NCI-H524 (cell line): ENCODE data around the gene KLF7.

Experiments used
- DNase-seq, 2 experiments: peaks; one replicate each; lab custom pipeline; 2025; lab: John Stamatoyannopoulos, UW

The KLF7 gene

DNA sequence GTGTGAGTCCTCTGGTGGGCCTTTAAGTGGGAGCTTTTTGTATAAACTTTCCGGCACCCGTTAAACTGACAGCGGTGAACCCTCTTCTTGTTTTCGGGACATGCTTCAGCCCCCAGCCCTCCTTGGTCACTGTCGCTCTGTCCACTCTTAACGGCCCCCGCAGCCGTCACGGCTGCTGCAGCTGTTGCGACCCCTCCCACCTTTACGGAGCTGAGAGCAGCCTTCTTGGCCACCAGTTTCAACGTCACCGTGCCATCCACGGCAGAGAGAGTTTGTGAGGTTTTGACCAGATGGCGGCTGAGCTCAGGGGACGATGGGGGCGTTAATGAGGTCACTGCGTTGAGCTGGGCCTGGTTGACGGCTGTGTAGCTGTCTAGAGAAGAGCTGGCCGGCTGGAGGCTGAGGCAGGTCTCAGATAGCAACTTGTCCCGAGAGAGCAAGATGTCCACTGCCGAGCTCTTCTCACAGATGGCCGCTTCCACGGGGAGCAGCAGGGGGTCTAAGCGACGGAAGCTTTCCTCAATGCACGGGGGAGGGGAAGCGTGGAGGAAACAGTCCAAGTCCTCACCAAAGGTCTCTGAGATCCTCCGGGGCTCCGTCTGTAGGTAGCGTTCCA, 41.9 kb downstream of the KLF7 start:
- DNase-seq = peak in 1 of 2 experiments; percentile 39

DNA sequence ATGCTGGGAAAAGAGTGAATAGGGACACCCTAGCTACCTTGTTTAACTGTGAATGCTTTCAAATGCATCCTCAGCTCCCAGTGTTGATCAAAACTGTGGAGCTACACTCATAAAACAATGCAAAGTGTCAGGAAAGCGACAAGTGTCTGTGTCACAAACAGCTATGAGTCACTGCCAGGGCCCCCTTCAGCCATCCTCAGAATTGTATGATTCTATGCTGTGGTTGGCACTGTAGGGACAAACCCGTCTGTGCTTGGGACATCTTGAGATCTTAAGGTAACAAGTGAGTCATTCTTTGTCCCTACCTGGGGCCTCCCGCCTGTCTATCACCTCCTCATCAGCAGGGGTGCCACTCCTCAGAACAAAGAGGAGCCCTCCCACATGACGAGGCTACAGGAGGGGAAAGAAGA, 42.4 kb downstream of the KLF7 start:
- DNase-seq = no peak

DNA sequence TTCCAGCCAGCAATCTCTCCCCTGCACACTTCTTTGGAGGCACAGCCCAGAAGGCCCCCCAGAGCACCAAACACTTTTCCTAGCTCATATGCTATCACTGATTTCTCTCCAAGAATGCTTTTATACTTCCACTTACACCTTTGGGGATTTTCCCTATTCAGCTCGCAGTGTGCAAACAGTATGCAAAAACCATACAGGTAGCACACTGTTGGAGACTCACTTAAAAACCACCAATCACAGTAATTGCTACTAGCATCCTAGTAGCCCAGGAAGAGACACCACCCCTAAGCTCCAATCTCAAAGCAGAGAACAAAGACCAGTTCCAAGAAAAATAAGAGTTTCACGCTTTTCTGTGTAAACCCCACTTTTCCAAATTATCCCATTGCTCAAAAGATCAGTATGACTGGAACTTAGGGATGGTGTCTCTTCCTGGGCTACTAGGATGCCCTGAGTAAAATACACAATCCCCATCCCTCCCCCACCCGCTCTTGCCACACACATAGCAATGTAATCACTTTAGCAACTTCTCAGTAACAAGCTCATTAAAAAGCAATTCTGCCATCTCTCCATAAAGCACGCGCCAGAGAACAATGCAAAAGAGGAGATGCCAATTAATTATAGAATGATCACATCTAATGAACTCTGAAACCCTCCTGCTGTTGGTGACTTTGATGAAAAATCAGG, 43.0 kb downstream of the KLF7 start:
- no peak for DNase-seq

DNA sequence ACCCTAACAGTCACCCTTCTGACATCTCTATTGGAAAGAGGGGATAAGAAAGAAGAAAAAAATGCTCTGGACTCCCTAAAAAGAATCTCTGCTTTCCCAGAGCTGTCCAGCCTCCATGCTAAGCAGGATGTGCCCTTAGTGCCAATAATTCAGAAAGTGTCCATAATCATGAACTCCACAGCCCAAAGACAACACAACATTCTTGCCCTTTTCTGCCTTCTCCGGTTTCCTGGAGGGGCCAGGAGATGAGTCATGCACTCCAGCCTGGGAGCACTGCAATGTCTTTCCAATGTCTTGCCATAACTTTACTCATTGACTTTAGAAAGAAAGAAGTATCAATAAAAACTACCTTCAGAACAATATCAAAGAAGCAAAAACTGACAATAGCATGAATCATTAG, 44.0 kb downstream of the KLF7 start:
- DNase-seq = no peak

DNA sequence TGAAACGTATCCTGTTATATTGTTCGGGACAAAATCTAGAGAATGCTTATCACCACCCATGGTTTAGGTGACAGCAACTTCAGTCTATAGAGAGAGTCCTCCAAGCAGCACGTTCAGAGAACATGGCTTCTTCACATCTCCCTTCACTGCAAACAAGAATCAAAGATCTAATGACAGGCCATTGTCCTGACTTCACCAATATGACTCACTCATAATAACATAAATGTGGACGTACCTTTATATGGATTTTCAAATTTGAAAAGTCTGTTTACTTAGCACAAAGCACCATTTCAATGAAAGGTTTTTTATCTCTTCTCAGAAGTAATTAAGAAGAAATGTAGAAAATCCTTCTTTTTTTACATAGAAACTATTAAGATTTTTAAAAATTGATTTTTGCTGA, 46.7 kb downstream of the KLF7 start:
- no peak for DNase-seq

DNA sequence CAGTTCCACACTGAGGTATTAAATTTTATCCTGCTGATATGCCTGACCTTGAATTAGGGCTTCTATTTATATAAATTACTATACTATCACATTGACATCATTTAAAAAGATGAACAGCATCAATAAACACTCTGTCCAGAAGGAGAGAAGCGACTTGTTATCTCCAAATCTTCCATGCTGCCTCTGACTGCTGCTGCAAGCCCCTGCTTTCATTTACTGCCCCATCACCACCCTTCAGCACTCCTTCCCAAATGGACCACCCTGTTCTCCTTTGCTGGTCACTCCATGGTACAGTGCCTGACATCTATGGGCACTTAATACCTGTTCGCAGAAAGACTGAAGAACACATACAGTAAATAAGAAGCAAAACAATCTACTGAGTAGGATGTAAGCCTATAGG, 48.1 kb downstream of the KLF7 start:
- DNase-seq = no peak

DNA sequence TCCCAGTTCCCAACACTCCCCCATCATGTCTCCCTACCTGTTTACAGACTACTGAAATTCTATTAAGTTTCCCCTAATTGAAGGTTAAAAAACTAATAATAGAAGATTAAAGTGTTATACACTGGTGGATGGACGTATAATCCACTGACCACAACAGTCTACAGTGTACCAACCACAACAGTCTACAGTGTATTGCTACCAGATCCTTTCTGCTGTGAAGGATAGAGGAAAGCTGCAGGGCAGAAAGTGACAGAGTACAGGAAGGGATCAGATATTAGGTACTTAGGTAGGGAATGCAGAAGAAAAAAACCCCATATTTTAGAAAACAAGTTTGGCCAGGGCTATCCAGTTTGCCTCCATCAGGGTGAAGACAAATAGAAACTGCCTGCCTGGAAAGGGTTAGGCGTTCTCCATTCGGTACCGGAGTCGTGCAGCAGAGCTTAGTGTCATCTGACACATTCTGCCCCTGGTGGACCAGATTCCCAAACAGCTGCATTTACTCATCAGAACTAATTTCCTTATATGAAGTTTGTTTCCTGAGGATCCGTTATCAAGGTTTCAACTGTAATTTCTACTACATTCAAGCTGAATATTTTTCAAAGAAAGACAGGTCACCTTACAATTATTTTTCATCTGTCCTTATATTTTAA, 49.9 kb downstream of the KLF7 start:
- no peak for DNase-seq

DNA sequence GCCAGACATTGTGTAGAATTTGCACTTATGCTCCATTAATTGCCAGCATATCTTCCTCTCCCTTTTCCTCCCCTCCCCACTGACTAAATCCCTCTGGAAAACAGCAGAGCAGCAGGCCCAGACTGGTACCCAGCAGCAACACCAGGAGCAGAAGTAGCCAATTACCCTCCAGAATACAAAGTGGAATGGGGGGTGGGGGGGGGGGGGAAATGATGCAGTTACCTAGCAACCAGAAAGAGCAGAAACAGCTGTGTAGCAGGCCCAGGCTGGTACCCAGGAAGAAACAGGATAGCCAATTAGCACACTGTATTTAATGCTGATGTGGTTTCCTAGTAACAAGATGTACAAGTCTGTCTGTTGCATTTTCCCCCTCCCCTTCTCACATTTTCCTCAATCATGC, 52.3 kb downstream of the KLF7 start:
- peak; percentile 87 to 88 for DNase-seq

DNA sequence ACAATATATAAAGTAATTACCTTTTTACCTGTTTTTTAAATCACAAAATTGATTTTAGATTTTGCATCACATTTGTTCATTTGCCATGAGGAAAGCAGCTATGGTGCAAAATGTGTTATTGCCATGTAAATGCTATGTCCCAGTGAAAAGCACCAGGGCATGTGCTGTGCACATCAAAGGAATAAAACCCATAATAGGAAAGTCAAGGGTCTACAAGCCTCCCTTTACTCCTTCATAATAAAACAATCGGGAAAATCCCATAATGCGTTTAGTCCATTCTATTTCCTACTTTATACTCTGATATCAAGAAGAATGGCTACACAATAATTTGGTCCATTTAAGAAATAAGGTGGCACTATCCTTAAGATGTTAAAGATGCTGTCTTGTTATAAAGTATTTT, 53.0 kb downstream of the KLF7 start:
- no peak for DNase-seq

DNA sequence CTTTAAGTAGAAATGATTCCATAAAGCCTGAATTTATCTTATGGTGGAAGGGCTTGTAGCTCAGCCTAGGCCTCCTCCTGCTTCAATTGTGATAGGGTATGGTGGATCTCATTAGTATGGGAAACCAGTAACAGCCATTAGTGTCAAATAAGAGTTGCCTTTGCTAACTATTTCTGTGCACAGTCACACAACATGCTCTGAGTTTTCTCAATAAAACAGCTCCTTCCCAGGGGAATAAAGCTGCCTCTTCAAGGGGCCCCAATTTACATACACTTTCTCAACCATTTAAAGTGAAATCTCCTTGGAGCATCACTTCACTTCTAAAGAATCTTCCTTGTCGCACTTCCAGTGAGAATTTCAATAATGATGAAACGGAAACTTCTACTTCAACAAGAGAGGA, 53.4 kb downstream of the KLF7 start:
- DNase-seq = no peak

DNA sequence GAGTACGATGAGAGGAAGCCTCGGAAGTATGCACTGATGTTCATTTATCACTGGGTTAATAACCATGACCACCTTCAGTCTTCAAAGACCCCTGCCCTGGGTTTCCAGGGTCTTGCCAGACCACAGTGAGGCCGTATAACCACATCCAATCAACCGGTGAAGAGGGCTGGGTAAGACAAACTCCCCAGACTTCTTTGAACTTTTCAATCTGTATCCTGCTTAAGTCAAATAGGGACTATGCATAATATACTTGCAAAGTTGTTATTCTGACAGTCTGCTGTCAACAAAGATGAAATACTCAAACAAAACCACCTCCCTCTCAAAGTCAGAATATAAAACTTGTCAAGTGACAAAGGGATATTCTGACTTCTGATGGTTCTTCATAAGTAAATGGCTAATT, 54.0 kb downstream of the KLF7 start:
- DNase-seq = no peak

DNA sequence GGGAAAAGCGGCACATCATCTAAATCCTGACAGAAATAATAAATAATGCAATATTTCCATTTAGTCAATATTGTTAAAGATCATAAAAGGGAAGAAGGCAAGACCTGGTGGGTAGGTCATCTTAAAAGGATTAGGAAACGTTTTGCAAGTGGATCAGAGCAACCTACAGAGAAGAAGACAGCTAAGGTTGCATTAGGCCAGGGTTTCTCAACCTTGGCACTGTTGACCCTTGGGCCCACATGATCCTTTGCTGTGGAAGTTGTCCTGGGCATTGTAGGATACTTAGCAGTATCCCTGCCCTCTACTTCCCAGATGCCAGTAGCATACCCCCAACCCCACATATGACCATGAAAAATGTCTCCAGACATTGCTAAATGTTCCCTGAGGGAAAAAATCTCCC, 55.0 kb downstream of the KLF7 start:
- no peak for DNase-seq

DNA sequence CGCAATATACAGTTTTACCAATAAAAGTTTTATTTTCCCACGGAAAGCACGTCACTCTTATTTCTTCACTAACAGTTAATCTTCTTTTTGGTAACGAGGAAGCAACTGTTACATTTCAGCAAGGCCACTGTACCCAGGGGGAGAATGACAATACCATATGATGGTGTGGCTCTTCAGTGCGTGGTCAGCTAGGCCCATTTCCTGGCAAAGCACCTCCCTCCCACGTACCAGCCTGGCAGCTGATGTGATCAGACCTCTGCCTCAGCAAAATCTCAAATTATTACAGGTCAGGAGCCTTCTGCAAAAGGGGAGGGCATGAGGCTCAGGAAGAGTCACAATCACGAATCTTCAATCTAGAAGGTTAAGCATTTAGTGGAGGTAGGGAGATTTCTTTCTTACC, 55.4 kb downstream of the KLF7 start:
- DNase-seq = no peak

DNA sequence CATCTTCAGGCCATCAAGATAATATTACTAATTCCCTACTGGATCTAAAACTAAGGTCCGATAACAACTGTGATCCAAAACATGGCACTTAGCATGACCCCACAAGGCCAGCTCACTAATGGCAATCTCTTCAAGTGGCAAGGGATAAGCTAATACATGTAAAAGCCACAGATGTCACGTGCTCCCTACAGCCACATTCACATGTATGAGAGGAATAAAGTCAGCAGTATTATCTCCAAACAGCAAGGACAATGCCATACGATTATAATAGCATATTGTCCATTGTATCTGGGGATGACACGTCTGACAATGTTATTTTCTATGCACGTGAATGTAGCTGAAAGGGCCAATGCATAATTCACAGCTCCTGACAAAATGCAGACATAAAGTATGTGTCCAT, 56.0 kb downstream of the KLF7 start:
- DNase-seq = no peak

DNA sequence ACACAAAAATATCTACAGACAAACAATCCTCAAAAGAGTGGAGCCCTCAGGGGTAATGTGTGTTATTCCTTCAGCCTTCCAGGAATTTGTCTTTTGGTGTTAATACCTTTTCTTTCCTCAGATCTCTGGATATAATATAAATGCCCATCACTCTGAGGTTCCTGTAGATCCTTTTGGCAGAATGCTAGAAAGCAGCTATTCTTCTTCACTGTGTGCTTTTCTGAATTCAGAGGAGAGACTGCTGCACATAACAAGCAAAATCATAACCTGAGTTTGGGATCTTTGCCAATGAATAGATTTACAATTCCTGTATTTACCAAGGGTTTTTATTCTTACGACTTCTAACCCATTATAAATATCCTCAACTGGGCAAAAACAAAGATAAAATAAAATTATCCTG, 57.3 kb downstream of the KLF7 start:
- no peak for DNase-seq

DNA sequence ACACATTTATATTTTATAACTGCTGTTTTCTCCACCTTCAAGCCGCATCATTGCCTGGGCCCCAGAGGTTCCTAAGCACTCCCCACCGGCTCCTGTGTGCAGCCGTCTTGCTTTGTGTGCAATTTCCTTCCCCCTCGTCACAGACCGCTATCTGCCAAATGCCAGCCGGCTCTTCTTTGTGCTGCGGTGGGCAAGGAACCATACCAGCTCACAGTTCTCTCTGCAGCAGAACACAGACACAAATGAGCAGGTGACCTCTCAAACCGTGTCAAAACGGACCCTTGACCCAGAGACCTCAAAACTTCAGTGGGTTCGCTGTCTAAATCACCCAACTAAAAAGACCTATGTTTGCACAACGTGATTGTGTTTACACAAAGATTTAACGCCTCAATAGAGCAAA, 58.2 kb downstream of the KLF7 start:
- no peak for DNase-seq

DNA sequence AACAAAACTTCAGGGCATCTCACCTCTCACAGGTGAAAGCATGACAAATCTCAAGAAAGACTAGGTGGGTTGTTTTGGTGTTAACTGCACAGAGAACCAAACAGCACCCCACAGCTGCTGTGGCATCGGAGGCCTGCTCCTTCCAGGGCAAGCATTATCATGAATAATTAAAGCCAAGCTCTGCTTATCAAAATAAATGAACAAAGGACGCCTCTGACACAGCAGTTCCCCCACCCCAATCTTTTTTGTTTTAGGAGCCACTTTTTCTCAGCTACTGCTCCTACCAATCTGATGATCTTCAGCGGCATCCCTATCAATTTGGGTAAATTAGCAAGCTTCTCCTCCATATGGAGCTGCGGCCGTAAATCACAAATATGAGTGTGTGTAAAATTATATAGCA, 58.6 kb downstream of the KLF7 start:
- DNase-seq = no peak

DNA sequence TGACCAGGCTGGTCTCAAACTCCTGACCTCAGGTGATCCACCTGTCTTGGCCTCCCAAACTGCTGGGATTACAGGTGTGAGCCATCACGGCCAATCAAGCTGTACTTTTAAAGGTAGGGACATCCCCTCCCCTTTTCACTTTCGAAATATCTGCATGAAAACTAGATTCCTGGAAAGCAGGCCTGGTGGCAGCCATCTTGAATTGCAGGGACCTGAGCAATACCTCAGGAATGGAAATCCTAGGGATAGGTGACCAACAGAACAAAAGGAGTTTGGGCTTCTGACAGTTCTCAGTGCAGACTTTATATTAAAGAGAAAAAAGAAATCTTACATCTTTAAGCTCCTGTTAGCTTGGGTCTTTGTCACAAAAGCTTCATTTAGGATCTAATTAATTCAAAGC, 62.6 kb downstream of the KLF7 start:
- DNase-seq = no peak

DNA sequence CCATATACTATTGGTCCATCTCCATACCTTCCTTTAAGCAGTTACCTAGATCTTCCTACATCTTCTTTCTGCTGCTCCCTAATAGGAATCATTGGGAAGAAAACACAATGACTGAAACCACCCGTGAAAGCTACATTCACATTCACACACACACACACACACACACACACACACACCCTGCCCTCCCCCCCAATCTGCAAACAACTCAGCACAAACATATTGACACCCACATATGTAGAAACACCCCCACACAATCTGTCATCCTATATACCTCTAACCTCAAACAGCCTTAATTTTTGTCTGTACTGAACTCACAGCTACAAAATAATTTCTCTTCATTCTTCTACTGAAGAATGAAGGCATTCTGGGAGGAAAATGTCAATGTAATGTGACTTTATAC, 63.8 kb downstream of the KLF7 start:
- no peak for DNase-seq

DNA sequence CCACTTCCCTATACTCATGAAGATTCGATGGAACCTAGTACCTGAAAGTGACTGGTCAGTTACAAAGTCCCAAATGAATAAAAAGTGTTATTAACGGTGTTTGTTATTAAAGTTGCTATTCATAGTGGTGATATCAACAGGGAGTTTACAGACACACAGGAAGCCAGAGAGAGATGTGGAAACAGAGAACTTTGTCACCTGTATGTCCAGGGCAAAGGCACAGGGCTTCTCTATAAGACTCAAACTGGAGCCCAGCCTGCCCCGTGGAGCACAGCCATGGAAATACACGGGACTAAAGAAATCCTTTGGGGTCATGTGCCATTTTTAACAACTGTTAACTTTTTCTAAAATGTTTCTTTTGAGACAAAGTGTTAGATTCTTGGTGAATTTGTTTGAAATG, 68.5 kb downstream of the KLF7 start:
- no peak for DNase-seq

DNA sequence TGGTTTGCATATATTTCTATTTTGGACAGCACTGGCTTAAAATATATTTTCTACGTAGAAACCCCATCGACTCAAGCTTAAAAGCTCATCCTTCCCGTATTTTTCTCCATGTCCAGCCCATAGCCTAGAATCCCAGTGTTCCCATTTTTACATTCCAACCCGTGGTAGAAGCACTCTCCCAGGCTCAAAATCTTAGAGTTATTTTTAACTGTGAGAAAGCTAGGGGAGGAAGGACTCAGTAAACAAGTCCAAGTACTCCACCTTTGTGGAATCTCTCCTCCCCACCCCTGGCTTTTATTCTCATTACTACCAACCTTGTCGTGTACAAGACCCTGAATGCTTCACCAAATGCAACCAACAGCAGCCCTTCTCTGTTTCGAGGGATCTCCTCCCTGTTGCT, 69.8 kb downstream of the KLF7 start:
- DNase-seq = no peak

DNA sequence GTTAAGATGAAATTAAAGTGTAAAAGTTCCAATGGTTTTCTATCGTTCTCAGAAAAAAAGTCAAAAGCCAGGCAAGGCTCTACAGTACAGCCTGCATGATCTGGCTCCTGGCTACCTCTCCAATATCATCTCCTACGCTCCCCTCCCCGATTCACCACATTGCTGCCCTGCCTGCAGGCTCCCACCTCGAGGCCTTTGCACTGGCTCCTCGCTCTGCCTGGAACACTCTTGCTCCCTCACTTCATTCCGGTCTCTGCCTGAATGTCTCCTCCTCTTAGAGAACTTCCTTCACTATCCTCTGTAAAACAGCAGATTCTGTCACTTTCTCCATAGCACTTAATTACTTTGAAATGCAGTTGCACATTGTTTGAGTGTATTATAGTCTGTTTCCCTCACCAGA, 72.5 kb downstream of the KLF7 start:
- no peak for DNase-seq

DNA sequence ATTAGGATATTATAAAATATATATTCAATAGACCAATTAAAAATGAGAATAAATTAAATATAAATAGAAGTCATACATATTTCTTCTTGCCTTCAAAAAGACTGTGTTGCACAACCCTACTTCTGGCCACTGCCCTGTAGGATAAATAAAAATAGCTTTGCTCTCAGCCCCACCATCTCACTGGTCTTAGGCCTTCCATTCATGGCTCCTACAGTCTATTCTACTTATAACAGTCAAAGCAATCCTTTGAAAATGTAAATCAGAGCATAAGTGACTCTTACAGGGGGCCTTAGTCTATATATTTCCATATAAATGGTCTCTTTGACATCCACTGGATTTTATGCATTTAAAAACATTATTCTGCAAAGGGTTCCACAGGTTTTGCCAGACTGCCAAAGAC, 72.9 kb downstream of the KLF7 start:
- no peak for DNase-seq

DNA sequence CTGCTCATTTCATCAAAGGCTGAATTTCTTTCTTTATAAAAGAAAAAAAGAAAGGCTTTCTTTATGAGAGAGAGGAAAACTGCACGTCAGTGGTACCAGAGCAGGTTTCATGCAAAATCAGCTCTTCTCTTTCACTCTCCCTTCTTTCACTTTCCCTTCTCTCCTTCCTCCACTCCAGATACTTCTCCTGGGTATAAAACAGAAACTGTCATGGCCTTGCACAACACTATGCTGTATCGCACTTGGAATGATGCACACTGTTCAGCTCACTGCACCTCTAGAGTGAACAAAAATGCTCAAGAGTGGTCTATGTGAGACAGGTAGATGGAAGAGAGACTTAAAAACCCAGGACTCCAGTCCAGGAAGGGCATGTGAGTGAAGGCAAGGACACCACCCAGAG, 73.8 kb downstream of the KLF7 start:
- DNase-seq = no peak
